Esophagus (tissue), 2 donors: ENCODE measurements around the gene LRMDA. TPM values are rescaled to one million over a fixed set of nuclear protein-coding genes. Genes with fewer than 3 reads are reported as not detected.

Source experiments
- H3K27ac ChIP-seq, 2 donors: one replicate each; pipeline ENCODE4 v1.5.1; 2013; ENCODE audit warnings: low read depth in 2 of 2, mild to moderate bottlenecking in 2 of 2, inconsistent platforms in 1 of 2, low read length in 1 of 2, moderate library complexity in 1 of 2
- H3K27me3 ChIP-seq, 2 donors: one replicate each; pipeline ENCODE4 v1.6.1; 2013; ENCODE audit warnings: low read length in 2 of 2, control low read depth in 1 of 2, mild to moderate bottlenecking in 1 of 2; ENCODE audit not compliant: insufficient read depth in 2 of 2, control insufficient read depth in 1 of 2
- H3K36me3 ChIP-seq, 2 donors: one replicate each; pipeline ENCODE4 v1.6.1; 2013; ENCODE audit warnings: low read length in 1 of 2; ENCODE audit not compliant: control insufficient read depth in 2 of 2, insufficient read depth in 2 of 2
- H3K4me1 ChIP-seq, 2 donors: one replicate each; pipeline ENCODE4 v1.6.1; 2013; ENCODE audit warnings: low read length in 1 of 2; ENCODE audit not compliant: control insufficient read depth in 2 of 2, insufficient read depth in 2 of 2
- H3K4me3 ChIP-seq, 2 donors: one replicate each; pipeline ENCODE4 v1.5.1; 2013; ENCODE audit warnings: low read length in 2 of 2, mild to moderate bottlenecking in 2 of 2, low read depth in 1 of 2, moderate library complexity in 1 of 2
- H3K9me3 ChIP-seq, 2 donors: one replicate each; pipeline ENCODE4 v1.6.1; 2013; ENCODE audit warnings: mild to moderate bottlenecking in 2 of 2, low read depth in 1 of 2, low read length in 1 of 2, moderate library complexity in 1 of 2; ENCODE audit not compliant: control insufficient read depth in 2 of 2, insufficient read depth in 1 of 2
- WGBS, 2 donors: extraction: QIAGEN DNeasy Blood & Tissue Kit; methylation state at CpG; one replicate each; pipeline ENCODE4 v1.1.7; 2013; 5-methylcytosine and 5-hydroxymethylcytosine counted together
- polyA plus RNA-seq, 2 donors: library from polyadenylated mRNA; stranded (reverse); fragments of 200-250 nt; gene quantifications; one replicate each; pipeline ENCODE4 v1.2.3, GENCODE V29; 2013
- donor health status: healthy with polysubstance abuse.
- donor health status: Bipolar disorder and iron deficiency.

Gene LRMDA
- polyA plus RNA-seq, 2 donors = 1.8 to 4.0 TPM

DNA sequence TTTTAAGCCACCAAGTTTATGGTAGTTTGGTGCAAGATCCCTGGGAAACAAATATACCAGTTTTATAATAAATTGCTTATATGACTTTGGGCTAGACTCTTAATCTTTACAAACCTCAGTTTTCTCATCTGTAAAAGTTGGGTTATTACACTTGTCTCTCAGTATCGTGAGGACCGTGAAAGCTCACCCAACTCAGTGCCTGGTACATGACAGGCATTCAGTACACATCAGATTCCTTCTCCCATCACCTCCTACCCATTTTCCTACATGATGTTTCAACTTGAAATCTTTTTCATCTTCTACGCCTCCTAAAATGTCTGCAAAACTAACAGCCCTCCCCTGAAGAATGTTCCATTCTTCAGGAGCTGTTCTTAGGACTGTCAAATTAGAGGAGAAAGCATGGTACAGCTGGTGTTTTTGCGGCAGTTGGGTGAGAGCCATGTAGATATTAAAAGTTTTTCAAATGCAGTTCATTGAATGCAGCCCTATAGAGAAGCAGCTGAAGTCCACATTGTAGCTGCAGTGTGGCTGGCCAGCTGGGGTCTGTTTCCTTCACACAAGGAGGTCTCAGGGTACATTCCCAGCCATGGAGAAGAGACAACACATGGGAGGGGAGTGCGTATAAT is 812.8 kb downstream of the LRMDA start:
- WGBS, 2 donors = 75 to 87% methylated on average over 5 of the region's 5 CpGs

GRCh38 chr10:76245951-76246495 is 814.6 kb downstream of the LRMDA start:
- no peaks in the 10 kb centered on the region for H3K4me1 ChIP-seq
- WGBS, 2 donors = 76 to 82% methylated on average over 7 of the region's 7 CpGs
- no peak overlapping the region for H3K4me3 ChIP-seq
- H3K36me3 ChIP-seq = no peaks in the 10 kb centered on the region
- H3K27me3 ChIP-seq = no peaks in the 10 kb centered on the region
- H3K27ac ChIP-seq = no peak overlapping the region
- no peaks in the 10 kb centered on the region for H3K9me3 ChIP-seq

More for the DNA sequence above, 812.8 kb downstream of the LRMDA start:
- Histone ChIP-seq H3K36me3 (no peaks in the 10 kb centered on the region), H3K9me3 (no peaks in the 10 kb centered on the region), H3K27me3 (no peaks in the 10 kb centered on the region), H3K4me3 (no peak overlapping the region), H3K4me1 (no peaks in the 10 kb centered on the region), H3K27ac (no peak overlapping the region)

DNA sequence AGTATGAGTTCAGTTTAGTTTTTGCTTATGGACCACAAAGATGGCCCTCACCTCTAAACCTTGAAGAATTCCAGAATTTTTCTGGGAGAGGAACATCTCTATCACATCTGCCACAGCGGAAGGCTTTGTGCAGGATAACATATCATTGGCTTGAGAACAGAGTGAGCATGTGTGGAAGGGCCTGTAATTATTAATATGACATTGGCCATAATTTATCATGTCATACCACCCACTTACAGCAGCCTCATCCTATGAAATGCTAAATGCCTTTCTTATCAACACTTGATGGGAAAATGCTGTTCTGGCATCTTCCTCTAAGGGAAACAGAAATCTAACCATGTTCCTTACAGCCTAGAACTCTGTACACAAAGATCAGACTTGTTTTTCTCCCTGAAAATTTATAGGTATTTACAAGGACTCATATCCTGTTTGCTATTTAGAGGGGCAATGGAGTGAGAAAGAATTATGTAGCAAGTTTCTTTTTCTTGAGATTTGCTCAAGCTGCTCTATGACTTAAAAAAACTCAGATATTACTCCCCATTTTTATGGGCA is 817.3 kb downstream of the LRMDA start:
- 93 to 94% methylated on average over 1 of the region's 1 CpG for WGBS, 2 donors

GRCh38 chr10:76251841-76252671 is 820.6 kb downstream of the LRMDA start:
- Histone ChIP-seq H3K36me3 (no peaks in the 10 kb centered on the region), H3K27me3 (no peaks in the 10 kb centered on the region), H3K4me3 (no peak overlapping the region), H3K4me1 (no peaks in the 10 kb centered on the region), H3K9me3 (no peaks in the 10 kb centered on the region), H3K27ac (peak overlapping the region; percentile 37 to 51)
- WGBS, 2 donors = 61 to 62% methylated on average over 11 of the region's 11 CpGs

More for the DNA sequence above, 817.3 kb downstream of the LRMDA start:
- H3K4me3 ChIP-seq = no peak overlapping the region
- H3K36me3 ChIP-seq = no peaks in the 10 kb centered on the region
- H3K27me3 ChIP-seq = no peaks in the 10 kb centered on the region
- H3K9me3 ChIP-seq = no peaks in the 10 kb centered on the region
- H3K4me1 ChIP-seq = no peaks in the 10 kb centered on the region
- no peak overlapping the region for H3K27ac ChIP-seq

DNA sequence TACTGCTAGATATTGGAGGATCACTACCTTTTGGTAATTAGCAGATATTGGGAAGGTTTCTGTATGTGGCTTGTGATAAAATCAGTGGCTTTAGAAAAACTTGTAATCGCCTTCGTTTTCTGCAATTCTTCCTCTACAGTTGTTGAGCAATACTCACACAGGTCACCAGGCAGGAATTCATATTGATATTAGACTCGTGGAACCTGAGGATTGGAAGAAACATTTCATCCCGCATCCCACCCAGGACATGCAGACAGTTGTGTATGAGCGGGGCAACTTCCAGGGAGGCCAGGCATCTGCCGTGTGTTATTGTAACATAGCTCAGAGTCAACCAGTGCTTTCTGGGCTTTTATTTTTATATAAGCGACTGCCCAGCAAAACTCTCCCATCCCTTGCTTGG is 821.3 kb downstream of the LRMDA start:
- Histone ChIP-seq H3K4me1 (no peaks in the 10 kb centered on the region), H3K27me3 (no peaks in the 10 kb centered on the region), H3K9me3 (no peaks in the 10 kb centered on the region), H3K27ac (no peak overlapping the region), H3K36me3 (no peaks in the 10 kb centered on the region), H3K4me3 (no peak overlapping the region)
- WGBS, 2 donors = 77 to 80% methylated on average over 7 of the region's 7 CpGs

DNA sequence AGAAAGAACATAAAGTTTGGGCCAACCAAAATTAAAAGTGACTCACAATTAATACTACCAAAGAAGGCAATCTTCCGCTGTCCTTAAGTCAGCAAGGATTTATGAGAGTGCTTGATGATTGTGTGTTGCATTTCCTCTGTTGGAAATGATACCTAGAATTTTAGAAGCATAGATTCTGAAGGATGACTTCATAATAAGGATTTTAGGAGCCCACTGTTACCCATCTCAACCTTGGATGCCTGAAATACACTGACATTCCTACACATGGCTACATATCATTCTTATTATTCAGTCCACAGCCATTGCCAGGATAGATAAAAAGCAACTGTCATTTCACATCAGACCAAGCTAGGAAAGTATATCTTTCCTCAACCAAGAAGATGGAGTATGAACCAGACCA is 823.8 kb downstream of the LRMDA start:
- H3K4me1 ChIP-seq = no peaks in the 10 kb centered on the region
- H3K27ac ChIP-seq = no peak overlapping the region
- WGBS, 2 donors = 92 to 95% methylated on average over 1 of the region's 1 CpG
- no peak overlapping the region for H3K4me3 ChIP-seq
- H3K27me3 ChIP-seq = no peaks in the 10 kb centered on the region
- no peaks in the 10 kb centered on the region for H3K9me3 ChIP-seq
- no peaks in the 10 kb centered on the region for H3K36me3 ChIP-seq

- H3K4me3 ChIP-seq = no peak overlapping the region
- H3K27ac ChIP-seq = no peak overlapping the region
- 51 to 57% methylated on average over 1 of the region's 1 CpG for WGBS, 2 donors
- no peaks in the 10 kb centered on the region for H3K27me3 ChIP-seq
- no peaks in the 10 kb centered on the region for H3K9me3 ChIP-seq
- H3K36me3 ChIP-seq = no peaks in the 10 kb centered on the region
- H3K4me1 ChIP-seq = no peaks in the 10 kb centered on the region
Measured at GRCh38 chr10:76257816-76258215, 826.4 kb downstream of the LRMDA start.

- Histone ChIP-seq H3K36me3 (no peaks in the 10 kb centered on the region), H3K27me3 (no peaks in the 10 kb centered on the region), H3K9me3 (no peaks in the 10 kb centered on the region), H3K4me3 (no peak overlapping the region), H3K4me1 (no peaks in the 10 kb centered on the region), H3K27ac (no peak overlapping the region)
- WGBS, 2 donors = 62 to 69% methylated on average over 4 of the region's 4 CpGs
Measured at GRCh38 chr10:76265441-76266113, 834.2 kb downstream of the LRMDA start.

GRCh38 chr10:76268530-76268929 is 837.1 kb downstream of the LRMDA start:
- WGBS, 2 donors = 58 to 74% methylated on average over 5 of the region's 5 CpGs
- Histone ChIP-seq H3K4me1 (no peaks in the 10 kb centered on the region), H3K4me3 (no peak overlapping the region), H3K36me3 (no peaks in the 10 kb centered on the region), H3K27me3 (no peaks in the 10 kb centered on the region), H3K27ac (no peak overlapping the region), H3K9me3 (no peaks in the 10 kb centered on the region)
